ENCODE data around the gene WDR37.

- TF ChIP-seq EZH2 (IDR thresholded peaks at IDR 0.05; ENCODE audit: low read length) = no peak
- TF ChIP-seq, protein P1, sequence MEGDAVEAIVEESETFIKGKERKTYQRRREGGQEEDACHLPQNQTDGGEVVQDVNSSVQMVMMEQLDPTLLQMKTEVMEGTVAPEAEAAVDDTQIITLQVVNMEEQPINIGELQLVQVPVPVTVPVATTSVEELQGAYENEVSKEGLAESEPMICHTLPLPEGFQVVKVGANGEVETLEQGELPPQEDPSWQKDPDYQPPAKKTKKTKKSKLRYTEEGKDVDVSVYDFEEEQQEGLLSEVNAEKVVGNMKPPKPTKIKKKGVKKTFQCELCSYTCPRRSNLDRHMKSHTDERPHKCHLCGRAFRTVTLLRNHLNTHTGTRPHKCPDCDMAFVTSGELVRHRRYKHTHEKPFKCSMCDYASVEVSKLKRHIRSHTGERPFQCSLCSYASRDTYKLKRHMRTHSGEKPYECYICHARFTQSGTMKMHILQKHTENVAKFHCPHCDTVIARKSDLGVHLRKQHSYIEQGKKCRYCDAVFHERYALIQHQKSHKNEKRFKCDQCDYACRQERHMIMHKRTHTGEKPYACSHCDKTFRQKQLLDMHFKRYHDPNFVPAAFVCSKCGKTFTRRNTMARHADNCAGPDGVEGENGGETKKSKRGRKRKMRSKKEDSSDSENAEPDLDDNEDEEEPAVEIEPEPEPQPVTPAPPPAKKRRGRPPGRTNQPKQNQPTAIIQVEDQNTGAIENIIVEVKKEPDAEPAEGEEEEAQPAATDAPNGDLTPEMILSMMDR (optimal IDR thresholded peaks at IDR 0.05 in 1 of 3, IDR thresholded peaks at IDR 0.05 in 1 of 3, conservative IDR thresholded peaks at IDR 0.05 in 1 of 3; ENCODE audit: extremely low read depth in 1 of 3, insufficient read depth in 2 of 3, low read length in 3 of 3) = peak in 1 of 3 experiments; percentile 31
Measured at GRCh38 chr10:1059902-1060301, 3.7 kb downstream of the WDR37 start.
